Prostate gland (tissue), 2 donors: ENCODE measurements around the gene CIP2A. TPM values are rescaled to one million over a fixed set of nuclear protein-coding genes. Genes with fewer than 3 reads are reported as not detected.

Experiments
- DNase-seq: peaks from one replicate; pipeline ENCODE4 v3.0.0-alpha.2; 2019; ENCODE audit warnings: low spot score
- H3K27ac ChIP-seq, 2 donors: fragments of 200-600 bp; sonication (generic); 2 replicates each; pipeline ENCODE4 v1.5.1; 2017 to 2019
- H3K27me3 ChIP-seq: fragments of 200-600 bp; sonication (generic); replicated peaks from 2 replicates; pipeline ENCODE4 v1.5.1; 2019; ENCODE audit not compliant: insufficient read depth
- H3K36me3 ChIP-seq, 2 donors: fragments of 200-600 bp; sonication (generic); 1 replicate in 1 of 2; 2 replicates in 1 of 2; pipeline versions ENCODE4 v1.5.1 to v1.8.1; 2017 to 2019
- H3K4me1 ChIP-seq: fragments of 200-600 bp; sonication (generic); replicated peaks from 2 replicates; pipeline ENCODE4 v1.5.1; 2019
- H3K4me3 ChIP-seq, 2 donors: fragments of 200-600 bp; sonication (generic); 2 replicates each; pipeline ENCODE4 v1.5.1; 2017 to 2019
- H3K9me3 ChIP-seq: fragments of 200-600 bp; sonication (generic); 2 replicates; pipeline ENCODE4 v1.5.1; 2017
- CTCF ChIP-seq, 4 experiments: fragments of 200-600 bp in 2 of 4; fragments of 450-650 bp in 2 of 4; sonication (generic) in 2 of 4; IDR thresholded peaks; 1 replicate in 3 of 4; 2 replicates in 1 of 4; pipeline ENCODE4 v1.5.1; 2016 to 2019; ENCODE audit warnings: antibody characterized with exemption in 4 of 4, mild to moderate bottlenecking in 2 of 4, moderate library complexity in 2 of 4
- POLR2A ChIP-seq: fragments of 450-650 bp; IDR thresholded peaks from one replicate; pipeline ENCODE4 v1.6.1; 2016; ENCODE audit warnings: antibody characterized with exemption, mild to moderate bottlenecking
- POLR2AphosphoS5 ChIP-seq: sonication (generic); formaldehyde crosslinking; IDR thresholded peaks from one replicate; pipeline ENCODE4 v1.6.1; 2017; ENCODE audit warnings: antibody characterized with exemption
- WGBS: methylation state at CpG from one replicate; pipeline ENCODE4 v1.1.5; 2018; 5-methylcytosine and 5-hydroxymethylcytosine counted together
- intact Hi-C: fragments of 100-400 bp; cut with DNase I; formaldehyde crosslinking; loops from one replicate; pipeline ENCODE4 v1.14.2; 2022
- total RNA-seq, 2 donors: library from RNA; depleted of rRNA; stranded (reverse); fragments of >200 nt; gene quantifications; one replicate each; pipeline ENCODE4 v1.1.0, GENCODE V29; 2016

The CIP2A gene
- total RNA-seq, 2 donors from 2014 or later, result 2.0 to 13.8 TPM

- intact Hi-C loops, result no loop called here
- H3K4me3 ChIP-seq, result peak overlapping the region; percentile 55 to 75
- H3K9me3 ChIP-seq, result no peaks in the 10 kb centered on the region
- no peaks in the 10 kb centered on the region for H3K27me3 ChIP-seq
- no peaks in the 10 kb centered on the region for H3K36me3 ChIP-seq
- DNase-seq, result no peak
- H3K4me1 ChIP-seq, result no peaks in the 10 kb centered on the region
- H3K27ac ChIP-seq, result peak overlapping the region; percentile 88 to 90
- no peak for TF ChIP-seq CTCF (IDR thresholded peaks at IDR 0.05)
- no peak for TF ChIP-seq POLR2A
- TF ChIP-seq POLR2AphosphoS5, result no peak
- WGBS, result under 1% methylated on average over 11 of the region's 11 CpGs
These were observed 723 bp upstream of the CIP2A start for GRCh38 chr3:108589998-108590323.

GRCh38 chr3:108588601-108589000 is 637 bp downstream of the CIP2A start:
- Histone ChIP-seq H3K27me3 (no peaks in the 10 kb centered on the region), H3K36me3 (no peaks in the 10 kb centered on the region), H3K9me3 (no peaks in the 10 kb centered on the region), H3K27ac (no peak overlapping the region), H3K4me3 (peak overlapping the region; percentile 55 to 75), H3K4me1 (no peaks in the 10 kb centered on the region)
- no peak for DNase-seq
- intact Hi-C loops, result no loop called here
- TF ChIP-seq POLR2AphosphoS5 (no peak), POLR2A (no peak), CTCF (IDR thresholded peaks at IDR 0.05) (no peak)
- under 1% methylated on average over 8 of the region's 8 CpGs for WGBS

- Histone ChIP-seq H3K27me3 (no peaks in the 10 kb centered on the region), H3K27ac (no peak overlapping the region), H3K9me3 (no peaks in the 10 kb centered on the region), H3K36me3 (no peaks in the 10 kb centered on the region), H3K4me1 (no peaks in the 10 kb centered on the region), H3K4me3 (no peak overlapping the region)
- TF ChIP-seq CTCF (IDR thresholded peaks at IDR 0.05) (no peak), POLR2A (no peak), POLR2AphosphoS5 (no peak)
- DNase-seq, result no peak
- intact Hi-C loops, result no loop called here
- WGBS, result 82% methylated on average over 2 of the region's 2 CpGs
These were observed 11.2 kb downstream of the CIP2A start for GRCh38 chr3:108578064-108578463.

- intact Hi-C loops, result no loop called here
- H3K4me1 ChIP-seq, result no peaks in the 10 kb centered on the region
- no peaks in the 10 kb centered on the region for H3K9me3 ChIP-seq
- WGBS, result 98% methylated on average over 4 of the region's 4 CpGs
- TF ChIP-seq POLR2A (no peak), CTCF (IDR thresholded peaks at IDR 0.05) (no peak), POLR2AphosphoS5 (no peak)
- H3K36me3 ChIP-seq, result no peaks in the 10 kb centered on the region
- H3K4me3 ChIP-seq, result no peak overlapping the region
- no peak for DNase-seq
- H3K27me3 ChIP-seq, result no peaks in the 10 kb centered on the region
- no peak overlapping the region for H3K27ac ChIP-seq
These were observed 19.9 kb downstream of the CIP2A start for GRCh38 chr3:108569336-108569735.

GRCh38 chr3:108566599-108566998 is 22.6 kb downstream of the CIP2A start:
- no peak overlapping the region for H3K27ac ChIP-seq
- H3K4me3 ChIP-seq, result no peak overlapping the region
- H3K9me3 ChIP-seq, result no peaks in the 10 kb centered on the region
- no peak for TF ChIP-seq POLR2AphosphoS5
- no peak for TF ChIP-seq POLR2A
- no peak for TF ChIP-seq CTCF (IDR thresholded peaks at IDR 0.05)
- 93% methylated on average over 1 of the region's 1 CpG for WGBS
- DNase-seq, result no peak
- H3K4me1 ChIP-seq, result no peaks in the 10 kb centered on the region
- no peaks in the 10 kb centered on the region for H3K36me3 ChIP-seq
- intact Hi-C loops, result no loop called here
- H3K27me3 ChIP-seq, result no peaks in the 10 kb centered on the region
